NCI-H1092 treated with DMSO at 0.1 percent for 48 hours (cell line): ENCODE results near the gene CAPN8.
"Not testable (repeated sequence)": the region's sequence is repeated elsewhere in the genome, so short reads cannot be mapped to it uniquely, and the experiment has no call there.

ENCODE experiments used
- DNase-seq: peaks from one replicate; lab custom pipeline; 2025; lab: John Stamatoyannopoulos, UW

CAPN8 gene

DNA sequence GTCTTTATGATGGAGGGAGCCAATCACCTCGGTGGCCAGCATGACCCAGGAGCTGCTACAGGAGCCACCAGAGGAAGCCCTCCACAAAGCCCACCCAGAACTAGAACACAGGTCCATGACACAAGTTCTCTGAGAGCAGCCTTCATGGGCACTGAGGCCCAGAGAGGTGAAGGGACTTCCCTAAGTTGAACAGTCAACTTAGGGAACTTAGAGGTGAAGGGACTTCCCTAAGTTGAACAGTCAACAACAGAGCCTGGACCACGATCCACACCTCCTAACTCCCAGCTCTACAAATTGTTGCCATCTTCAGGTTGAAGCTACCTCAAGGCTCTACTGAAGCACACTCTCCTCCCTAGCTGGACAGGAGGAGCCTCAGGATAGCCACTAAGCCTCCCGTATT is 139.5 kb downstream of the CAPN8 start:
- DNase-seq: no peak

DNA sequence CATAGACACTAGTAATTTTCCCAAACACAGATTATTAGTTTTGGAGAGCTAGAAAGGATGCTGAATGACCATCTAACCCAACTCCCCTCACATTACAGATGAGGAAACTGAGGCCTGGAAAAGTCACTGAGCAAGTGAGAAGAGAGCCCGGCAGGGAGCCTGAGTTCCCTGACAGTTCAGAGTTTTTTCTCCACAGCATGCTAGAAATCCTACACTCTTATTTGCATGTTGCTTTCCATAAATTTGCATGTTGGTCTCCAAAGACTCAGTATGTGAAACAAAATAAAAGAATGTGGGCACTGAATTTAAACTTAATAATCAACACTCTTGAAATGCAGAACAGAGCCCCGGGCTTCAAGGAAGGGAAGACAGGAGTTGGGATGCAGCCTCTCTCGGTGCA is 140.0 kb downstream of the CAPN8 start:
- no peak for DNase-seq

DNA sequence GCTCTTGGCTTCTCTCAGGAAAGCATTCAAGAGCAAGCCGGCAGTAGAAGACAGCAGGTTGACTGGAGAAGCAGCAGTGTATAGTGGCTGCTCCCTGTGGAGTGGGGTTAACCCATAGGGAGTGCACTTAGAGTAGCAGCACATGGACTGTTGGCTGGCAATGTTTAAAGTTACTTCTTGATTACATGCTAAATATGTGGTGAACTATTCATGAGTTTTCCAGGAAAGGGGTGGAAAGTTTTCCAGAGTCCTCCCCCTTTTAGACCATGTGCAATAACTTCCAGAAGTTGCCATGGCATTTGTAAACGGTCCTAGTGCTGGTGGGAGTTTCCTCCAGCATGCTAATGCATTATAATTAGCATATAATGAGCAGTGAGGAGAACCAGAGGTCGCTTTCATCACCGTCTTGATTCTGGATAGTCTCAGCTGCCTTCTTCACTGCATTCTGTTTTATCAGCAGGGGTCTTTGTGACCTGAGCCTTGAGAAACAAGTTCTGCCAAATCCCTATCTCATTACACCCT is 140.5 kb downstream of the CAPN8 start:
- DNase-seq: no peak

DNA sequence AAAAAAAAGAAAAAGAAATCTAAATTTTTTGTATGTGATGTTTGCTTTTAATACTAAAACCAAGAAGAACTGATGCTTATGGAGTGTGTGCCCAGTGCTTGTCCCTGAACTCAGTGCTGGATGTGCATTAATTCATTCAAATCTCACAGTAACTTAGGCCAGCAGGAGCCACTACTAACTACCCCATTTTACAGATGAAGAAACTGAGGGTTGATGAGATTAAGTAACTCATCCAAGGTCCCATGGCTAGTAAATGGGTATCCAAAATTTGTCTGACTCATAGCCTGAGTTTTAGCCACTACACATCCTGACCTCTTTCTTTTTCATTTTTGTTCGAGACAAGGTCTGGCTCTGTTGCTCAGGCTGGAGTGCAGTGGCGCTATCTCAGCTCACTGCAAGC is 144.4 kb downstream of the CAPN8 start:
- DNase-seq: no peak

DNA sequence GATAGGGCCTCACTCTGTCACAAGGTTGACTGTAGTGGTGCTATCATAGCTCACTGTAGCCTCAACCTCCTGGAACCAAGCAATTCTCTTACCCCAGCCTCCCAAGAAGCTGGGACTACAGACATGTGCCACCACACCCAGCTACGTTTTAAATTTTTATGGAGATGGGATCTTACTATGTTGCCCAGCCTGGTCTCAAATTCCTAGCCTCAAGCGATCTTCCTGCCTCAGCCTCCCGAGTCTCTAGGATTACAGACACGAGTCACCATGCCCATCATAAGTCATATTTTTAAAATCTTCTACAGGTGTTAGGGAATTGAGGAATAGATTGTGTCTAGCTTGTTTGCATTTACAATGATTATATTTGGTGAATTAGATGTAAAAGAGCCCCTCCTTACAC is 145.3 kb downstream of the CAPN8 start:
- DNase-seq: no peak

DNA sequence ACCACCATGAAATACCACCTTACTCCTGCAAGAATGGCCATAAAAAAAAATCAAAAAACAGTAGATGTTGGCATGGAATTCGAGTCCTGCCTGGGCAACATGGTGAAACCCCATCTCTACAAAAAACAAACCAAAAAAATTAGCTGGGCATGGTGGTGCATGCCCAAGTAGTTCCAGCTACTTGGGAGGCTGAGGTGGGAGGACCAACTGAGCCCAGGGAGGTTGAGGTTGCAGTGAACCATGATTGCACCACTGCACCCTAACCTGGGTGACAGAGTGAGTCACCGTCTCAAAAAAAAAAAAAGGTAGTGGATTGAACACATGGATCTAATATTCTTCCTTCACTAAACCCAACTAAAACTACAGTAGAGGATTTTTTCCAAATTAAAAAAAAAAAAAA is 146.4 kb downstream of the CAPN8 start:
- DNase-seq: no peak

DNA sequence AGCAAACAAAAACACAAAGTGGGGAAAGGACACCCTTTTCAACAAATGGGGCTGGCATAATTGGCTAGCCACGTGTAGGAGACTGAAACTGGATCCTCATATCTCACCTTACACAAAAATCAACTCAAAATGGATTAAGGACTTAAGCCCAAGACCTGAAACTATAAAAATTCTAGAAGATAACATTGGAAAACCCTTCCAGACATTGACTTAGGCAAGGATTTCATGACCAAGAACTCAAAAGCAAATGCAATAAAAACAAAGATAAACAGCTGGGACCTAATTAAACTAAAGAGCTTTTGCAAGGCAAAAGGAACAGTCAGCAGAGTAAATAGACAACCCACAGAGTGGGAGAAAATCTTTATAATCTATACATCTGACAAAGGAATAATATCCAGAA is 146.9 kb downstream of the CAPN8 start:
- DNase-seq: not testable (repeated sequence)

DNA sequence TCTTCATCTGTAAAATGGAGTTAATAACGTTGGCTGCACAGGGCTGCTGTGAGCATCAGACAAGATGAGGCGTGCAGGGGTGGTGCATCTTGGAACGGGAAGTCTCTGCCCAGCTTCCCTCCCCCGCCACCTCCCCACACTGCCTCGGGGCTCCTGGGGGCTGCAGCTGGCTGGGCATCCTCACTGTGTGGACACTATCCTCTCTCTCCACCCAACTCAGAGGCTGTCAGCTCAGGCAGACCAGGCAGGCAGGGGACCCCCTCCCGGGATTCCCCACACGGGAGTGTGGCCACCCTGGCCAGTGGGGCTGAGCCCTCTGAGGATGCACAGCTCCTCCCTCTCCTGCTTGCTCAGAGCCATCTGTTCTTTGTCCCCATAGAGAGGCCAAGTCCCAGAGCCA is 149.6 kb downstream of the CAPN8 start:
- no peak for DNase-seq

DNA sequence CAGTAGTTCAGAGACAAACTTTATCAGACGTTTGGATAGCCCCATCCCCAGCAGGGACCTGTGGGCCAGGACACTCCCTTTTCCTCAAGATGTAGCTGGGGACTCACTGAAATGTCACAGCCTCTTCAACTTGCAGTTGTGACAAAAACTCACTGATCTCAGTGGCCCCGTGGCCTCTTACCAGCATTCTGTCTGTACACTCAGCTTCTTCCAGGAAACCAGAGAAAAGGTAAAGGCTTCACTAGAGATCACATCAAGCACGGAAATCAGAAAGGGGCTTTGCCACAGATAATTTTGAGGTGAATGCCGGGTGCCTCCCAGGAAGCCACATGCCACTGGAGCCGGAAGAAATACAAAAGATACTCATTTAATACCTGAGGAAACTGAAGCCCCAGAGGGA is 150.1 kb downstream of the CAPN8 start:
- DNase-seq: no peak

DNA sequence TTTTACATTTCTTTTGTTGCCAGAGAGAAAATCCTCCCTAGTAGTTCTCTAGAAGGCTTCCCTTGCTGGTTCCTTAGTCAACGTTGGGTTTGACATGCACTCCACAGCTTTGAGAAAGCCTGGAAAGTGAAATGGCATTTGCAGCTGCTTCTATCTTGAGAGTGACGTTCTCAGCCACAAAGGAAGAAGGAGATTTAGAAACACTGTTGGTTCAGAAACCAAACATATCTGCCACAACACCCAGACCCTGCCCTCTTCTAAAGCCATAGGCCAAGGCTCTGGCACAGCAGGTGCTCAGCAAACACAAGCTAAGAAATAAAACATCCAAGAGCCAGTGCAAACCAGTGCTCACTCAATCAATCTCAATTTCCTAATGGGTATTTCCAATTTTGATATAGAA is 150.9 kb downstream of the CAPN8 start:
- no peak for DNase-seq

DNA sequence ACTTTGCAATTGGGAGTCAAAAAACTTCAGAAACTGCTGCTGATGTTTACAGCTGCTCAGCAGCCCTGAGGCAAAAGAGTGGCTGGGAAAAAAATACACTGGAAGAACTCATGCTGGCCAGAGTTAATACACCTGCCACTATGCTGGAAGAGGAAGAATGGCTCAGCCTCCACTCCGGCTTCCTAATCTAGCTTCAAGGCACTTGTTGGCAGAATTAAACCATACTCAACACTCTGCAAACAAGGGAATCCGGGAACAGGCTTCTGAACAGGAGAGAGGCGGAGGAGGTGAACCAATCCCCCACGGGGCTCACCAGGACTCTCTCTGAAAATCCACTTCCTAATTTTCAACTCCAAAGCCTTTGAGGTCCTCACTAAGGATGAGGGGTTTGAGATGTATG is 152.2 kb downstream of the CAPN8 start:
- peak; percentile 90 for DNase-seq

DNA sequence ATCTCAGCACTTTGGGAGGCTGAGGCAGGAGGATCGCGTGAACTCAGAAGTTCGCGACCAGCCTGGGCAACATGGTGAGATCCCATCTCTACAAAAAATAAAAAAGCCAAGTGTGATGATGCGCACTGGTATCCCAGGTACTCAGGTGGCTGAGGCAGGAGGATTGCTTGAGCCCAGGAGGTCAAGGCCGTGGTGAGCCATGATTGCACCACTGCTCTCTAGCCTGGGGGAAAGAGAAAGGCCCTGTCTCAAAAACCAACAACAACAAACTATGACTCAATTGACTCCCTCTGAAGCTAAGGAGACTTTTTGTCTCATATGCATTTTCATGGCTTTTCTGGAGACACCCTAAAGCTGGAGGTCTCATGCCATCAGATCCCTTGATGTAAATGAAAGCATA is 153.4 kb downstream of the CAPN8 start:
- DNase-seq: no peak

DNA sequence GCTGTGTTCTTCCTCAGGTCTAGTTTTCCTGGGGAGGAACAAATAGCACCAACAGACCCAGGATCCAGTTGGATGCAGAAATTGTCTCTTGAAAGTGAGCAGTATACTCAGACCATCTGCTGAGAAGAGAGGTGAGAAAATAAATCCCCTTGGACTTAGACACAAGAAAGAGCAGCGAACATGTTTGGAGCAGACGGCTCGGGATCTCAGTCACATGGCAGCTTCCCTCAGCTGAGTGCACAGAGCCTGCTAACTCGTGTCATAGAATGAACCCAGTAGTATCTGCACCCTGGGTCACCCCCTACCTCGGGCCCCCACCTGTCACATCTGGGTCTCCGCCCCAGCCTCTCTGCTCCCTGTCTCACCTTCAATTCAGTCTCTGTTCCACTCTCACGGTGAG is 156.7 kb downstream of the CAPN8 start:
- no peak for DNase-seq

DNA sequence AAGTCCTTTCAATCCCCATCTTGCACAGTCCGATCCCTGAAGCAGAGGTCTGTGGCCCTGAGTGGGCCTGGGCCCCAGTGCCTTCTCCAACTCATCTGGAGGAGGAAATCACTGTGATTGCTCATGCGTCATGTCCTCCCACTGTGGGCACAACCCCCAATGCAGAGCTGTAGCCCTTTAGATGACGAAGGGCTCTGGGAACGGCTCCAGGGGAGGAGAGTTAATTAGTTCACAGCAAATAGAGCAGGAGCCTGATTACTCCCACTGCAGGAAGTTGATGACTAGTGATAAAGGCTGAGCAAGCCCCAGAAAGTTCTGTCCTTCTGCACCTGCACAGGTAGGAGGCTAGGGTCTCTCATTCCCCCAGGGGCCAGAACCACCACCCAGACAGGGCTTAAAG is 160.8 kb downstream of the CAPN8 start:
- peak; percentile 77 for DNase-seq

DNA sequence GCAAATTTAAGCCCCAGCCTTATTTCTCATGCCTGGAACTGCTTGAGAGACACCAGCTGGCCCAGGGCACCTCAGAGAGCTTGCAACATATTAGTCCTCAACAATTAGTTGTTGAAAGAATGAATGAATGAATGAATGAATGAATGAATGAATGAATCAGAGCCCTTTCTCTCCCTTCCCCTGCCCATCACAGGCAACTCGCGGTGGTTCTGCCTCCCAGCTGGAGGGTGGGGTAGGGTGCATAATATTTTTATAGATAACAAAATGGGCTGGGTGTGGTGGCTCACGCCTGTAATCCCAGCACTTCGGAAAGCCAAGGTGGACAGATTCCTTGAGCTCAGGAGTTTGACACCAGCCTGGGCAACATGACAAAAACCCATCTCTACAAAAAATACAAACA is 162.2 kb downstream of the CAPN8 start:
- DNase-seq: no peak

DNA sequence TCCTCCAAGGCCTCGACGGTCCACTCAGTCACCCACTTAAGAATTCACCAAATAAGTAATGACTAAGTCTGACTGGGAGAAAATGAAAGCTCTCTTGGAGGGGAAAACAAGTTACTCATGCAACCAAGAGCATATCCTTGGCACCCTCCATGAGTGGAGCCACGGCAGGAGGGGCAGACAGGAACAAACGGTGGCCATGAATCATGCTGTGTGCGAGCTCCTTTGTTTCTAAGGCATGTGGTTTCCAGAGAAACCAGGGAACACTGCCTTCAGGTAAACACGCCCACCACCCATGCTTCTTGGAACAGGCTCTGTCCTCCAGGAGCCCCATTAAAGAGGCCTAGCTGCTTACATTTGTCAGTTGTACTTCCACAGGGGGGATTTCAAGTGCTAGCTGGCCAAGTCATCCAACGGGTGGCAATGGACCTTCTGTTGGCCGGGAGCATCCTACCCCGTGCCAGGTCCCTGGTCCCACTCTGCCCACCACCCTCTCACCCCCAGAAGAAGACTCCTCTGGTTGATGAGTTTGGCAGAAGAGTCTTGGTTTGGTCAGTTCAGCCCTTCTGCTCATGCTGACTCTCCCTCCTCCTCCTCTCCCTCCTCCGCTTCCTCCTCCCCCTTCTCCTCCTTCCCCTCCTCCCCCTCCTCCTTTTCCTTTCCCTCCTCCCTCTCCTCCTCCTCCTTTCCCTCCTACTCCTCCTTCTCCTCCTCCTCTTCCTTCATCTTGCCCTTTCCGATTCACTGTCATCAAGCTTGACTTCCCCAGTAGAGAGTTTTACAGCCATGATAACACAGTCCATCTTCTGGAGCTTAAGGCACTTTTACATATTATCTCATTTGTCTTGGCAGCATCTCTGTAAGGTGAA is 164.7 kb downstream of the CAPN8 start:
- no peak for DNase-seq

DNA sequence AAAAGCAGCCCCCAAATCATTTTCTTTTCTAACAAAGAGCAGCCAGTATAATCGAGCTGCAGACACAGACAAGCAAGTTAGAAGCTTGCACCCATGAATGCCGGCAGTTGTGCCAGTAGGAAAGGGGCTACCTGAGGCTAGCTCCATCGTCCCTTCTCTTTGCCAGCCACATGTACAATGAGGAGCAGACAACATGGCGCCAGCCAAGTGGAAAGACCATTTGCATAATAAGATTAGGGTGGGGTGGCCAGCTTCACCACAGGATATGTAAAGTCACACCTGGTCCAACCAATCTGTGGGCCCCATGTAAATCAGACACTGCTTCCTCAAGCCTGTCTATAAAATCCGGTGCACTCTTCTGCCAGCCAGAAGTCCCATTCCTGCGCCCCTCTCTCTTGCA is 168.6 kb downstream of the CAPN8 start:
- no peak for DNase-seq

DNA sequence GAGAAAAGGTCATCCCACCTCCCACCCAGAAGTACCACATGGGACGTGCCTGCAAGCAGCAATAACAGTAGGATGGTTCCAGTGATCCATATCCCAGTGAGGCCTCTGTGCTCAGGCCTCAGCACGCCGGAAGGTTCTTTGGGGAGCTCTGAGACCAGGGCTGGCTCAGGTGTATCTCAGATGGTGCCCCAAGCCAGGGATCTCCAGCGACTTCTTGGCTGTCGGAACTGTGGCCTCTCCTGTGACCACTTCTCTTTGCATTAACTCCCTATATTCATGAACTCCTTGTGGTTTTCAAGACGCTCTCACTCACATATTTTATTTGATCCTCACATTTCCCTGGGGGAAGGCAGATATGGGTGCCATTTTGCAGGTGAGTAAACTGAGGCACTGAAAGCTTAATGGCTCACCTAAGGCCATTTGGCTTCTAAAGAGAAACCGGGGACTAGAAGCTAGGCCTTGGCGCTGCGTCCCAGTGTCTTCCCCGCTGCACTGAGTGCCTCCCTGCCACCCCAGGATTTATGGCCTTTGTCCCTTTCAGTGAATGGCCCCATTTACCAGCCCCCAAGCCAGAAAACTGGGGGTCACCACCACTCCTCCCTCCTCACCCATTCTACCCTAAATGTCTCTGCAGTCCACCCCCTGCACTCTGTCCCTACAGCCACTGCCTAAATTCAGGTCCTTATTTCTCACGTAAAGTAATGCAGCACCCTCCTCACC is 170.4 kb downstream of the CAPN8 start:
- DNase-seq: no peak

DNA sequence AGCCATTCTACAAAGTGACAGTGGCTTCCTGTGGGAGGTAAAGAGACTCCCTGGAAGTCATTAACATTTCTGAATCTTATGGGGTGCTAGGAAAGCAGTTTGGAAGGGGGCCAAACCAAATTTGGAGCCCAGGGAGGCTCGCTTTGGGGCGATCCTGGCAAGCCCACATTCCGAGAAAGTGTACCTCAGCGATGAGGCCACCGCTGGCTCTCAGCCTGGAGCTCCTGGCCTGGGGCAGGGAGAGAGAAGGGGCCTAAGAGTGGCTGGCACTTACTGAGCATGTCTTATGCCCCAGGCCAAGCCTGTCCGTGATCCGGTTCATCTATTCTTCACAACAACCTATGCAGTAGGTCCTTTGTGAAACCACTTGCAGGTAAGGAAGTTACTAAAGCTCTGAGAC is 173.5 kb downstream of the CAPN8 start:
- DNase-seq: no peak
